ENCODE measurements around the gene CNIH3. TPM values are rescaled to one million over a fixed set of nuclear protein-coding genes. Genes with fewer than 3 reads are reported as not detected.

CNIH3 gene
- total and polyA plus RNA-seq, 2 donors (not counting 1 experiment from before 2014, with no cell fraction given) = 0.72 to 1.8 TPM

- no peak overlapping the region for H3K27ac ChIP-seq (ENCODE audit: low read length in 2 of 2)
- no peaks in the 10 kb centered on the region for H3K36me3 ChIP-seq (replicated peaks in 1 of 2; ENCODE audit: control extremely low read depth in 1 of 2, control insufficient read depth in 1 of 2, extremely low read depth in 1 of 2, insufficient read depth in 2 of 2, low read length in 1 of 2)
- ATAC-seq (ENCODE audit: low read depth) (no peak), DNase-seq (no peak)
- H3K27ac Mint-ChIP-seq = no peak overlapping the region
- peaks cover 9% of the 10 kb centered on the region for H3K27me3 Mint-ChIP-seq
- ChIA-PET CTCF (no interaction called here), POLR2A (no interaction called here)
- no peaks in the 10 kb centered on the region for H4K20me1 ChIP-seq (ENCODE audit: control insufficient read depth, insufficient read depth, low read length, poor library complexity, severe bottlenecking)
- no peaks in the 10 kb centered on the region for H3K27me3 ChIP-seq (replicated peaks in 1 of 4; ENCODE audit: control extremely low read depth in 1 of 4, control insufficient read depth in 3 of 4, insufficient read depth in 4 of 4, low read length in 3 of 4)
- no peak overlapping the region for H3K4me3 ChIP-seq (ENCODE audit: control extremely low read depth in 1 of 5, extremely low read depth in 1 of 5, insufficient read depth in 1 of 5, low read depth in 2 of 5, low read length in 4 of 5)
- no peaks in the 10 kb centered on the region for H3K4me1 Mint-ChIP-seq
- H2AFZ ChIP-seq (ENCODE audit: insufficient read depth, low read depth, low read length, poor library complexity, severe bottlenecking) = no peak overlapping the region
- peaks cover 0 to 9% (median 0%) of the 10 kb centered on the region in 3 donors for H3K9me3 ChIP-seq (ENCODE audit: control extremely low read depth in 1 of 3, control insufficient read depth in 2 of 3, insufficient read depth in 1 of 3, low read length in 2 of 3)
- H3K4me3 Mint-ChIP-seq = no peak overlapping the region
- intact Hi-C loops (cut with micrococcal nuclease) = no loop called here
- no peak overlapping the region for H3K9ac ChIP-seq (ENCODE audit: low read length)
- H3K4me1 ChIP-seq (ENCODE audit: control insufficient read depth in 2 of 2, insufficient read depth in 2 of 2, low read length in 2 of 2) = no peaks in the 10 kb centered on the region
- 100% methylated on average over 1 of the region's 2 CpGs for WGBS (ENCODE audit: insufficient coverage)
- H3K4me2 ChIP-seq (replicated peaks; ENCODE audit: low read depth, low read length, poor library complexity, severe bottlenecking) = no peak overlapping the region
- H3K9me3 Mint-ChIP-seq (ENCODE audit: insufficient read depth) = peaks cover 4% of the 10 kb centered on the region
- no peak for TF ChIP-seq EZH2 (IDR thresholded peaks at IDR 0.05; ENCODE audit: borderline replicate concordance, insufficient read depth, low read depth, low read length, poor library complexity, severe bottlenecking)
- no peak for TF ChIP-seq CTCF (IDR thresholded peaks at IDR 0.05)
- H3K79me2 ChIP-seq (ENCODE audit: control insufficient read depth, insufficient read depth, low read length) = no peaks in the 10 kb centered on the region
These were observed 145.9 kb downstream of the CNIH3 start for GRCh38 chr1:224762046-224762445.

GRCh38 chr1:224762701-224763100 is 146.6 kb downstream of the CNIH3 start:
- 90% methylated on average over 2 of the region's 3 CpGs for WGBS (ENCODE audit: insufficient coverage)
- TF ChIP-seq EZH2 (IDR thresholded peaks at IDR 0.05; ENCODE audit: borderline replicate concordance, insufficient read depth, low read depth, low read length, poor library complexity, severe bottlenecking) (no peak), CTCF (IDR thresholded peaks at IDR 0.05) (no peak)
- ChIA-PET POLR2A (no interaction called here), CTCF (no interaction called here)
- peaks cover 4% of the 10 kb centered on the region for H3K9me3 Mint-ChIP-seq (ENCODE audit: insufficient read depth)
- intact Hi-C loops (cut with micrococcal nuclease) = no loop called here
- Histone ChIP-seq H2AFZ (ENCODE audit: insufficient read depth, low read depth, low read length, poor library complexity, severe bottlenecking) (no peak overlapping the region), H3K4me2 (replicated peaks; ENCODE audit: low read depth, low read length, poor library complexity, severe bottlenecking) (no peak overlapping the region), H3K27ac (ENCODE audit: low read length in 2 of 2) (no peak overlapping the region), H3K27me3 (replicated peaks in 1 of 4; ENCODE audit: control extremely low read depth in 1 of 4, control insufficient read depth in 3 of 4, insufficient read depth in 4 of 4, low read length in 3 of 4) (no peaks in the 10 kb centered on the region), H3K4me1 (ENCODE audit: control insufficient read depth in 2 of 2, insufficient read depth in 2 of 2, low read length in 2 of 2) (no peaks in the 10 kb centered on the region), H3K36me3 (replicated peaks in 1 of 2; ENCODE audit: control extremely low read depth in 1 of 2, control insufficient read depth in 1 of 2, extremely low read depth in 1 of 2, insufficient read depth in 2 of 2, low read length in 1 of 2) (no peaks in the 10 kb centered on the region), H3K9me3 (ENCODE audit: control extremely low read depth in 1 of 3, control insufficient read depth in 2 of 3, insufficient read depth in 1 of 3, low read length in 2 of 3) (peaks cover 0 to 9% (median 0%) of the 10 kb centered on the region in 3 donors), H3K79me2 (ENCODE audit: control insufficient read depth, insufficient read depth, low read length) (no peaks in the 10 kb centered on the region), H4K20me1 (ENCODE audit: control insufficient read depth, insufficient read depth, low read length, poor library complexity, severe bottlenecking) (no peaks in the 10 kb centered on the region), H3K4me3 (ENCODE audit: control extremely low read depth in 1 of 5, extremely low read depth in 1 of 5, insufficient read depth in 1 of 5, low read depth in 2 of 5, low read length in 4 of 5) (no peak overlapping the region), H3K9ac (ENCODE audit: low read length) (no peak overlapping the region)
- DNase-seq = no peak
- no peak overlapping the region for H3K27ac Mint-ChIP-seq
- no peak overlapping the region for H3K4me3 Mint-ChIP-seq
- H3K4me1 Mint-ChIP-seq = no peaks in the 10 kb centered on the region
- H3K27me3 Mint-ChIP-seq = peaks cover 10% of the 10 kb centered on the region
- no peak for ATAC-seq (ENCODE audit: low read depth)

Data from B cell (primary cell).